ENCODE results near the gene HINT3.

DNA sequence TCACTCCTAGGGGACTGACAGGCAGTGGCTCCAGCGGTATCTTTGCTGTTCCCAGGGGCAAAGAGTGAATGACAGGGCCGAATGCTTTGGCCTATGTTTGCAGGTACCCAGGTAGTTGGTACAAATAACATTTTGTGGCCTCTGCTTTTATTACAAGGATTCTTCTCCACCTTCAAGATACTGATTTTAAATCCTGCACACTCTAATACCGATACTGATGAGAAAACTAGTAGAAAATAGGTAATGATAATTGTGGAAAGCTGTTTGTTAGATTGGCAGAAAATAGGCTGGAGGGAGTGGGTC lies 772 bp downstream of the HINT3 start:
- TF ChIP-seq, protein P1, sequence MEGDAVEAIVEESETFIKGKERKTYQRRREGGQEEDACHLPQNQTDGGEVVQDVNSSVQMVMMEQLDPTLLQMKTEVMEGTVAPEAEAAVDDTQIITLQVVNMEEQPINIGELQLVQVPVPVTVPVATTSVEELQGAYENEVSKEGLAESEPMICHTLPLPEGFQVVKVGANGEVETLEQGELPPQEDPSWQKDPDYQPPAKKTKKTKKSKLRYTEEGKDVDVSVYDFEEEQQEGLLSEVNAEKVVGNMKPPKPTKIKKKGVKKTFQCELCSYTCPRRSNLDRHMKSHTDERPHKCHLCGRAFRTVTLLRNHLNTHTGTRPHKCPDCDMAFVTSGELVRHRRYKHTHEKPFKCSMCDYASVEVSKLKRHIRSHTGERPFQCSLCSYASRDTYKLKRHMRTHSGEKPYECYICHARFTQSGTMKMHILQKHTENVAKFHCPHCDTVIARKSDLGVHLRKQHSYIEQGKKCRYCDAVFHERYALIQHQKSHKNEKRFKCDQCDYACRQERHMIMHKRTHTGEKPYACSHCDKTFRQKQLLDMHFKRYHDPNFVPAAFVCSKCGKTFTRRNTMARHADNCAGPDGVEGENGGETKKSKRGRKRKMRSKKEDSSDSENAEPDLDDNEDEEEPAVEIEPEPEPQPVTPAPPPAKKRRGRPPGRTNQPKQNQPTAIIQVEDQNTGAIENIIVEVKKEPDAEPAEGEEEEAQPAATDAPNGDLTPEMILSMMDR (IDR thresholded peaks at IDR 0.05), result no peak
- TF ChIP-seq POLR2A (IDR thresholded peaks at IDR 0.05), result no peak
